ENCODE measurements around the gene GATA1. TPM values are rescaled to one million over a fixed set of nuclear protein-coding genes. Genes with fewer than 3 reads are reported as not detected.

Gene GATA1
- total RNA-seq, 1 donor from 2014 or later: not detected

- peaks cover 20% of the 10 kb centered on the region for H3K27me3 Mint-ChIP-seq (ENCODE audit: low read depth, unreplicated experiment)
- no peaks in the 10 kb centered on the region for H3K9me3 Mint-ChIP-seq (ENCODE audit: unreplicated experiment)
- DNase-seq (ENCODE audit: low read depth) (no peak), FAIRE-seq (no peak)
- no peak overlapping the region for H3K4me3 Mint-ChIP-seq (ENCODE audit: unreplicated experiment)
- H3K9me3 ChIP-seq (ENCODE audit: insufficient read depth, low read depth, low read length): no peaks in the 10 kb centered on the region
- H3K4me2 ChIP-seq (ENCODE audit: low read length): no peak overlapping the region
- no peak overlapping the region for H2AFZ ChIP-seq (ENCODE audit: low read depth, low read length)
- no peak overlapping the region for H3K27ac Mint-ChIP-seq (ENCODE audit: unreplicated experiment)
- H3K4me1 ChIP-seq (ENCODE audit: insufficient read depth, low read length): no peaks in the 10 kb centered on the region
- H3K36me3 Mint-ChIP-seq (ENCODE audit: low read depth, unreplicated experiment): no peaks in the 10 kb centered on the region
- no peaks in the 10 kb centered on the region for H3K4me1 Mint-ChIP-seq (ENCODE audit: low read depth, unreplicated experiment)
- H3K4me3 ChIP-seq (ENCODE audit: insufficient read depth, low read depth, low read length): no peak overlapping the region
- H4K20me1 ChIP-seq (ENCODE audit: insufficient read depth, low read length): no peaks in the 10 kb centered on the region
- peaks cover 3% of the 10 kb centered on the region for H3K27me3 ChIP-seq (ENCODE audit: insufficient read depth, low read length)
- TF ChIP-seq CTCF (IDR thresholded peaks at IDR 0.05; ENCODE audit: insufficient read depth, low read depth, low read length) (no peak), EZH2 (IDR thresholded peaks at IDR 0.05; ENCODE audit: insufficient read depth, low read length) (no peak)
- no peaks in the 10 kb centered on the region for H3K79me2 ChIP-seq (ENCODE audit: insufficient read depth, low read length)
- H3K9ac ChIP-seq (ENCODE audit: low read length): no peak overlapping the region
- H3K36me3 ChIP-seq (ENCODE audit: insufficient read depth, low read length): no peaks in the 10 kb centered on the region
- H3K27ac ChIP-seq (ENCODE audit: low read depth, low read length): no peak overlapping the region
Observed at GRCh38 chrX:48784726-48785125, 1.7 kb upstream of the GATA1 start.

- H3K36me3 Mint-ChIP-seq (ENCODE audit: low read depth, unreplicated experiment): no peaks in the 10 kb centered on the region
- no peak overlapping the region for H3K9ac ChIP-seq (ENCODE audit: low read length)
- no peaks in the 10 kb centered on the region for H3K9me3 Mint-ChIP-seq (ENCODE audit: unreplicated experiment)
- FAIRE-seq (no peak), DNase-seq (ENCODE audit: low read depth) (no peak)
- TF ChIP-seq CTCF (IDR thresholded peaks at IDR 0.05; ENCODE audit: insufficient read depth, low read depth, low read length) (no peak), EZH2 (IDR thresholded peaks at IDR 0.05; ENCODE audit: insufficient read depth, low read length) (no peak)
- no peaks in the 10 kb centered on the region for H3K9me3 ChIP-seq (ENCODE audit: insufficient read depth, low read depth, low read length)
- H3K4me2 ChIP-seq (ENCODE audit: low read length): no peak overlapping the region
- no peaks in the 10 kb centered on the region for H3K4me1 Mint-ChIP-seq (ENCODE audit: low read depth, unreplicated experiment)
- H3K36me3 ChIP-seq (ENCODE audit: insufficient read depth, low read length): no peaks in the 10 kb centered on the region
- H3K4me3 Mint-ChIP-seq (ENCODE audit: unreplicated experiment): no peak overlapping the region
- H2AFZ ChIP-seq (ENCODE audit: low read depth, low read length): no peak overlapping the region
- peaks cover 22% of the 10 kb centered on the region for H3K27me3 Mint-ChIP-seq (ENCODE audit: low read depth, unreplicated experiment)
- peaks cover 3% of the 10 kb centered on the region for H3K27me3 ChIP-seq (ENCODE audit: insufficient read depth, low read length)
- no peak overlapping the region for H3K27ac ChIP-seq (ENCODE audit: low read depth, low read length)
- no peaks in the 10 kb centered on the region for H3K4me1 ChIP-seq (ENCODE audit: insufficient read depth, low read length)
- no peaks in the 10 kb centered on the region for H4K20me1 ChIP-seq (ENCODE audit: insufficient read depth, low read length)
- H3K79me2 ChIP-seq (ENCODE audit: insufficient read depth, low read length): no peaks in the 10 kb centered on the region
- no peak overlapping the region for H3K27ac Mint-ChIP-seq (ENCODE audit: unreplicated experiment)
- no peak overlapping the region for H3K4me3 ChIP-seq (ENCODE audit: insufficient read depth, low read depth, low read length)
Observed at GRCh38 chrX:48785186-48785539, 1.2 kb upstream of the GATA1 start.

GRCh38 chrX:48785540-48786214 lies 713 bp upstream of the GATA1 start:
- no peak for DNase-seq (ENCODE audit: low read depth)
- Mint-ChIP-seq H3K9me3 (ENCODE audit: unreplicated experiment) (no peaks in the 10 kb centered on the region), H3K4me1 (ENCODE audit: low read depth, unreplicated experiment) (no peaks in the 10 kb centered on the region), H3K27ac (ENCODE audit: unreplicated experiment) (no peak overlapping the region), H3K4me3 (ENCODE audit: unreplicated experiment) (no peak overlapping the region), H3K27me3 (ENCODE audit: low read depth, unreplicated experiment) (peaks cover 25% of the 10 kb centered on the region), H3K36me3 (ENCODE audit: low read depth, unreplicated experiment) (no peaks in the 10 kb centered on the region)
- no peak for FAIRE-seq
- TF ChIP-seq EZH2 (IDR thresholded peaks at IDR 0.05; ENCODE audit: insufficient read depth, low read length) (no peak), CTCF (IDR thresholded peaks at IDR 0.05; ENCODE audit: insufficient read depth, low read depth, low read length) (no peak)
- no peaks in the 10 kb centered on the region for H3K79me2 ChIP-seq (ENCODE audit: insufficient read depth, low read length)
- H2AFZ ChIP-seq (ENCODE audit: low read depth, low read length): no peak overlapping the region
- H3K9me3 ChIP-seq (ENCODE audit: insufficient read depth, low read depth, low read length): no peaks in the 10 kb centered on the region
- no peak overlapping the region for H3K27ac ChIP-seq (ENCODE audit: low read depth, low read length)
- no peaks in the 10 kb centered on the region for H3K36me3 ChIP-seq (ENCODE audit: insufficient read depth, low read length)
- H3K9ac ChIP-seq (ENCODE audit: low read length): no peak overlapping the region
- no peaks in the 10 kb centered on the region for H3K4me1 ChIP-seq (ENCODE audit: insufficient read depth, low read length)
- no peaks in the 10 kb centered on the region for H4K20me1 ChIP-seq (ENCODE audit: insufficient read depth, low read length)
- no peak overlapping the region for H3K4me2 ChIP-seq (ENCODE audit: low read length)
- H3K4me3 ChIP-seq (ENCODE audit: insufficient read depth, low read depth, low read length): no peak overlapping the region
- peaks cover 3% of the 10 kb centered on the region for H3K27me3 ChIP-seq (ENCODE audit: insufficient read depth, low read length)
